HepG2 (cell line): ENCODE results near the gene MGAT5. TPM values are rescaled to one million over a fixed set of nuclear protein-coding genes. Genes with fewer than 3 reads are reported as not detected.
A peak's percentile ranks its signal among the peaks of the same experiment; 100 is the strongest.

Source experiments
- ATAC-seq: fragments of 200-7000 bp; cut with Tn5 transposase; 3 replicates; pipeline ENCODE4 v1.9.1; 2020; ENCODE audit warnings: mild to moderate bottlenecking, moderate library complexity
- BruUV-seq: library from RNA; stranded (reverse); fragments of 400-500 nt; replicated peaks from 2 replicates; lab custom pipeline; 2021; lab: Mats Ljungman, UMichigan
- CTCF ChIA-PET: fragments of 300-600 bp; formaldehyde crosslinking; extraction: SDS; loops from one replicate; lab custom pipeline; 2021; ENCODE audit warnings: low total read pairs, inconsistent platforms, low intra/inter-chr PET ratio; lab: Yijun Ruan, JAX
- POLR2A ChIA-PET: fragments of 350-600 bp; sonication (Branson Sonifier 250); formaldehyde crosslinking; loops from one replicate; lab custom pipeline; 2020; ENCODE audit warnings: antibody characterized with exemption, inconsistent platforms; lab: Yijun Ruan, JAX
- DNase-seq: peaks from one replicate; pipeline ENCODE4 v3.0.0-alpha.2; 2015; ENCODE audit warnings: low spot score
- FAIRE-seq: peaks from 3 replicates; lab custom pipeline; 2011; peaks lifted over from hg19 to GRCh38; lab: Jason Lieb, UNC
- H2AFZ ChIP-seq: one replicate; pipeline ENCODE4 v1.6.1; 2011; ENCODE audit warnings: low read length, inconsistent platforms
- H3K27ac ChIP-seq: fragments of 300-600 bp; 3 replicates; pipeline ENCODE4 v1.8.0; 2011; ENCODE audit warnings: mixed run types, mild to moderate bottlenecking, mixed read lengths, low read length, inconsistent platforms; ENCODE audit not compliant: insufficient read depth; ENCODE audit errors: extremely low read length
- H3K27me3 ChIP-seq, 2 experiments: fragments of 200-600 bp in 1 of 2; 2 replicates in 1 of 2; 3 replicates in 1 of 2; pipeline versions ENCODE4 v1.6.0 to v1.8.0; 2011; ENCODE audit warnings: low read length in 2 of 2, mild to moderate bottlenecking in 2 of 2, moderate library complexity in 2 of 2, inconsistent platforms in 1 of 2; ENCODE audit not compliant: insufficient read depth in 2 of 2, control insufficient read depth in 1 of 2
- H3K36me3 ChIP-seq, 2 experiments: fragments of 200-600 bp in 1 of 2; replicated peaks in 1 of 2; 2 replicates in 1 of 2; 3 replicates in 1 of 2; pipeline versions ENCODE4 v1.5.1 to v1.8.0; 2011; ENCODE audit warnings: low read length in 2 of 2, inconsistent platforms in 1 of 2; ENCODE audit not compliant: insufficient read depth in 2 of 2, control insufficient read depth in 1 of 2
- H3K4me1 ChIP-seq: 2 replicates; pipeline ENCODE4 v1.5.1; 2012; ENCODE audit warnings: low read length, inconsistent platforms; ENCODE audit not compliant: insufficient read depth
- H3K4me2 ChIP-seq: 2 replicates; pipeline ENCODE4 v1.6.0; 2011; ENCODE audit warnings: low read depth, low read length, inconsistent platforms
- H3K4me3 ChIP-seq, 3 experiments: fragments of 200-600 bp in 1 of 3; sonication (generic), shearing (Covaris generic) in 1 of 3; replicated peaks in 1 of 3; 2 replicates each; pipeline ENCODE4 v1.5.1; 2011 to 2016; ENCODE audit warnings: low read length in 3 of 3, inconsistent platforms in 2 of 3, low read depth in 2 of 3, mild to moderate bottlenecking in 2 of 3, control low read depth in 1 of 3, mixed read lengths in 1 of 3; ENCODE audit not compliant: insufficient read depth in 1 of 3
- H3K79me2 ChIP-seq: one replicate; pipeline ENCODE4 v1.6.1; 2011; ENCODE audit warnings: low read length, inconsistent platforms; ENCODE audit not compliant: insufficient read depth
- H3K9ac ChIP-seq: 2 replicates; pipeline ENCODE4 v1.6.0; 2011; ENCODE audit warnings: mild to moderate bottlenecking, low read depth, low read length, inconsistent platforms; ENCODE audit not compliant: insufficient read depth
- H3K9me3 ChIP-seq: 2 replicates; pipeline ENCODE4 v1.5.1; 2012; ENCODE audit warnings: mild to moderate bottlenecking, low read length
- H4K20me1 ChIP-seq: 2 replicates; pipeline ENCODE4 v1.6.0; 2011; ENCODE audit warnings: inconsistent platforms, mild to moderate bottlenecking, low read length, moderate library complexity; ENCODE audit not compliant: insufficient read depth
- EHMT2 ChIP-seq: fragments of 200-600 bp; sonication (generic); IDR thresholded peaks from 2 replicates; pipeline ENCODE4 v1.7.0; 2017; ENCODE audit warnings: antibody characterized with exemption, low read depth, low read length, borderline replicate concordance
- EP300 ChIP-seq, 3 experiments: sonication (generic) in 1 of 3; formaldehyde crosslinking in 1 of 3; IDR thresholded peaks; 2 replicates each; pipeline versions ENCODE4 v1.5.1 to v1.6.1; 2011 to 2020; ENCODE audit warnings: low read depth in 2 of 3, low read length in 2 of 3, borderline replicate concordance in 1 of 3, improper control_type of control experiment in 1 of 3, mild to moderate bottlenecking in 1 of 3, missing genetic modification reagents in 1 of 3, moderate library complexity in 1 of 3
- FOXK2 ChIP-seq: fragments of 450-650 bp; IDR thresholded peaks from 2 replicates; pipeline ENCODE4 v1.6.1; 2016
- HNF4A ChIP-seq: sonication (generic); formaldehyde crosslinking; IDR thresholded peaks from 2 replicates; pipeline ENCODE4 v1.4.0; 2020; ENCODE audit warnings: missing genetic modification reagents
- HNF4G ChIP-seq, 2 experiments: sonication (generic) in 1 of 2; formaldehyde crosslinking in 1 of 2; IDR thresholded peaks; 2 replicates each; pipeline versions ENCODE4 v1.4.0 to v1.6.1; 2011 to 2020; ENCODE audit warnings: borderline replicate concordance in 2 of 2, low read depth in 2 of 2, mild to moderate bottlenecking in 2 of 2, low read length in 1 of 2, missing genetic modification reagents in 1 of 2, moderate library complexity in 1 of 2
- KAT2B ChIP-seq: fragments of 150-350 bp; IDR thresholded peaks from 2 replicates; pipeline ENCODE4 v1.6.1; 2014; ENCODE audit warnings: low read depth, low read length, borderline replicate concordance
- MYNN ChIP-seq: sonication (generic); formaldehyde crosslinking; IDR thresholded peaks from 2 replicates; pipeline ENCODE4 v1.4.0; 2020; ENCODE audit warnings: mild to moderate bottlenecking, low read depth, missing genetic modification reagents
- NFE2L1 ChIP-seq: sonication (generic); formaldehyde crosslinking; IDR thresholded peaks from 2 replicates; pipeline ENCODE4 v1.4.0; 2020; ENCODE audit warnings: missing genetic modification reagents, mild to moderate bottlenecking, borderline replicate concordance
- NRL ChIP-seq: sonication (generic); formaldehyde crosslinking; IDR thresholded peaks from 2 replicates; pipeline ENCODE4 v1.5.0; 2020; ENCODE audit warnings: missing genetic modification reagents, mild to moderate bottlenecking, moderate library complexity, borderline replicate concordance
- PITX1 ChIP-seq: sonication (generic); formaldehyde crosslinking; IDR thresholded peaks from 2 replicates; pipeline ENCODE4 v1.5.1; 2020; ENCODE audit warnings: mild to moderate bottlenecking, missing genetic modification reagents
- RARG ChIP-seq: sonication (generic); formaldehyde crosslinking; IDR thresholded peaks from 2 replicates; pipeline ENCODE4 v1.4.0; 2020; ENCODE audit warnings: low read depth, mild to moderate bottlenecking, missing genetic modification reagents
- STAT6 ChIP-seq: sonication (generic); formaldehyde crosslinking; IDR thresholded peaks from 2 replicates; pipeline ENCODE4 v1.4.0; 2020; ENCODE audit warnings: missing genetic modification reagents, mild to moderate bottlenecking, borderline replicate concordance
- SUZ12 ChIP-seq: fragments of 150-350 bp; IDR thresholded peaks from 2 replicates; pipeline ENCODE4 v1.6.1; 2014; ENCODE audit warnings: low read depth, low read length
- ZBTB33 ChIP-seq: sonication (generic); formaldehyde crosslinking; IDR thresholded peaks from 2 replicates; pipeline ENCODE4 v1.4.0; 2020; ENCODE audit warnings: missing genetic modification reagents
- ZBTB38 ChIP-seq: sonication (generic); formaldehyde crosslinking; IDR thresholded peaks from 2 replicates; pipeline ENCODE4 v1.5.1; 2020; ENCODE audit warnings: mild to moderate bottlenecking, missing genetic modification reagents
- ZNF274 ChIP-seq: sonication (generic); formaldehyde crosslinking; IDR thresholded peaks from 2 replicates; pipeline ENCODE4 v1.5.1; 2020; ENCODE audit warnings: mild to moderate bottlenecking, missing genetic modification reagents
- ZNF331 ChIP-seq: sonication (generic); formaldehyde crosslinking; IDR thresholded peaks from 2 replicates; pipeline ENCODE4 v1.4.0; 2020; ENCODE audit warnings: missing genetic modification reagents
- ZNF713 ChIP-seq: sonication (generic); formaldehyde crosslinking; IDR thresholded peaks from 2 replicates; pipeline ENCODE4 v1.4.0; 2020; ENCODE audit warnings: mild to moderate bottlenecking, missing genetic modification reagents
- ZSCAN25 ChIP-seq: sonication (generic); formaldehyde crosslinking; IDR thresholded peaks from 2 replicates; pipeline ENCODE4 v1.8.0; 2022; ENCODE audit warnings: mild to moderate bottlenecking, missing genetic modification reagents
- WGBS: methylation state at CpG from one replicate; pipeline ENCODE4 v1.1.6; 2017; ENCODE audit warnings: low lambda C conversion rate; 5-methylcytosine and 5-hydroxymethylcytosine counted together
- in situ Hi-C: cut with HindIII; loops from 2 replicates; pipeline ENCODE4 v1.10.0; 2017; ENCODE audit warnings: low pct_unique_long_range_greater_than_20kb; ENCODE audit not compliant: extremely low pct_ligation_motif_present
- intact Hi-C: fragments of 100-400 bp; cut with micrococcal nuclease; formaldehyde crosslinking; loops from one replicate; pipeline ENCODE4 v1.10.0; 2022; ENCODE audit not compliant: unreplicated experiment
- polyA plus RNA-seq, 8 experiments: library from polyadenylated mRNA; depleted of rRNA in 3 of 8; stranded (reverse) in 7 of 8; unstranded in 1 of 8; fragments of >200 nt; fragmentation: Illumina TruSeq in 4 of 8; extraction: Trizol in 4 of 8; gene quantifications; 2 replicates each; pipeline versions ENCODE4 v1.2.1 to v1.2.3, GENCODE V29; 2011 to 2016; ENCODE audit warnings: low read depth in 4 of 8, missing spikeins in 1 of 8, mixed read lengths in 1 of 8; ENCODE audit not compliant: insufficient read depth in 1 of 8
- total RNA-seq, 5 experiments: library from RNA; depleted of rRNA; stranded (reverse); fragments of >200 nt; fragmentation: Illumina TruSeq; extraction: Trizol; gene quantifications; 2 replicates each; pipeline ENCODE4 v1.2.3, GENCODE V29; 2016; ENCODE audit warnings: low read depth in 1 of 5

MGAT5 gene
- total and polyA plus RNA-seq, 2 of the 13 experiments (the other 11 are each of a cell fraction or from before 2014, with no cell fraction given): 33.1 to 60.2 TPM

- peak overlapping the region; percentile 21 for H3K4me2 ChIP-seq
- H3K4me3 ChIP-seq: no peak overlapping the region
- H3K9ac ChIP-seq: no peak overlapping the region
- H3K27ac ChIP-seq: peak overlapping the region; percentile 0
- BruUV-seq: no TSS peak
- no peaks in the 10 kb centered on the region for H4K20me1 ChIP-seq
- ChIA-PET CTCF (interaction anchor here (1.6 to 3.9 kb wide), 3 partner anchors 128 to 360 kb away, joined by 4 to 32 read pairs (median 13); no protein-coding TSS in a partner anchor), POLR2A (interaction anchor here (2.1 kb wide), 1 partner anchor 128 kb away, joined by 7 read pairs; no protein-coding TSS in a partner anchor)
- no peaks in the 10 kb centered on the region for H3K9me3 ChIP-seq
- H3K36me3 ChIP-seq: peaks cover 2 to 3% of the 10 kb centered on the region in 2 experiments; a peak in 1 of 5 replicates
- H3K4me1 ChIP-seq: peaks cover 45% of the 10 kb centered on the region
- in situ Hi-C loops (loop anchor here (5.0 to 10.0 kb wide), 2 partner anchors 129 to 168 kb away; no protein-coding TSS in a partner anchor), intact Hi-C loops (no loop called here)
- H2AFZ ChIP-seq: no peak overlapping the region
- FAIRE-seq: peak; percentile 53
- DNase-seq: peak; percentile 26
- H3K27me3 ChIP-seq: no peaks in the 10 kb centered on the region
- WGBS: 68% methylated on average over 7 of the region's 7 CpGs
- ATAC-seq: no peak
- peaks cover 38% of the 10 kb centered on the region for H3K79me2 ChIP-seq
- peak; percentile 22; the same call in 1 of the 2 replicates for TF ChIP-seq ZNF331 (CRISPR knock-in tag)
- no peak for TF ChIP-seq SUZ12
- no peak for TF ChIP-seq ZNF713 (CRISPR knock-in tag)
- TF ChIP-seq NFE2L1 (CRISPR knock-in tag): no peak
- no peak for TF ChIP-seq ZNF274 (CRISPR knock-in tag)
- TF ChIP-seq HNF4G (IDR thresholded peaks at IDR 0.05; ENCODE audit: borderline replicate concordance, low read depth, low read length): 0 out of 2 replicates have a peak, but pooled peaks have one; percentile 14
- no peak for TF ChIP-seq HNF4G (CRISPR knock-in tag; IDR thresholded peaks at IDR 0.05; ENCODE audit: borderline replicate concordance, low read depth)
- no peak for TF ChIP-seq RARG
- TF ChIP-seq ZBTB38 (CRISPR knock-in tag): no peak
- peak; percentile 33; the same call in 1 of the 2 replicates for TF ChIP-seq EHMT2
- no peak for TF ChIP-seq KAT2B
- no peak for TF ChIP-seq ZSCAN25 (CRISPR knock-in tag)
- no peak for TF ChIP-seq PITX1 (CRISPR knock-in tag)
- TF ChIP-seq STAT6: no peak
- TF ChIP-seq FOXK2: no peak
- peak; percentile 38 for TF ChIP-seq HNF4A (CRISPR knock-in tag)
- no peak for TF ChIP-seq EP300 (IDR thresholded peaks at IDR 0.05; ENCODE audit: low read depth in 2 of 2, low read length in 2 of 2)
- TF ChIP-seq EP300 (CRISPR knock-in tag; IDR thresholded peaks at IDR 0.05; ENCODE audit: borderline replicate concordance): no peak
- TF ChIP-seq MYNN (CRISPR knock-in tag): no peak
- no peak for TF ChIP-seq NRL (CRISPR knock-in tag)
- TF ChIP-seq ZBTB33 (CRISPR knock-in tag): peak; percentile 74
Measured at GRCh38 chr2:134246154-134246874, 7.6 kb upstream of the MGAT5 start.
